SH-SY5Y (cell line): ENCODE measurements around the gene HDAC8.

Source experiments
- GATA2 ChIP-seq: IDR thresholded peaks from 2 replicates; pipeline ENCODE4 v1.6.1; 2011; ENCODE audit warnings: mild to moderate bottlenecking, low read depth, low read length
- GATA3 ChIP-seq: IDR thresholded peaks from 2 replicates; pipeline ENCODE4 v1.6.1; 2011; ENCODE audit warnings: low read depth, mild to moderate bottlenecking, low read length, moderate library complexity

The HDAC8 gene

DNA sequence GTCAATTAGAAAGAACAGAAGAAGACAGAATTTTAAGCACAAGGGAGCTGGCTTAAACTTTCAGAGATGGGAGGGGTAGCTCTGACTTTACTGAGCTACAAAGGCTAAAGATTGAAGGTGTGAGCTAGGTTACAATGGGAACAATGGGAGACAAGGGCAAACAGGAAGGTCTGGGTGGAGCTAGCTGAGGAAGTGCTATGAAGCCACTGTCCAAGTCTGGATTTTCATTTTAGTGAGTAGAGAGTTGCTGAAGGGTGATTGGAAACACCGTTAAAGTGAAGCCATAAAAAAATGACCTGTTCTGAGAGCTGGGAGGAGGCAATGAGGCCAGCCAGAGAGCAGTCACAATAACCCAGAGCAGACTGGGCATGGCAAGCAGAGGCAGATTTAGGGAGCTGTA, 162.7 kb downstream of the HDAC8 start:
- TF ChIP-seq GATA2 (no peak), GATA3 (no peak)

DNA sequence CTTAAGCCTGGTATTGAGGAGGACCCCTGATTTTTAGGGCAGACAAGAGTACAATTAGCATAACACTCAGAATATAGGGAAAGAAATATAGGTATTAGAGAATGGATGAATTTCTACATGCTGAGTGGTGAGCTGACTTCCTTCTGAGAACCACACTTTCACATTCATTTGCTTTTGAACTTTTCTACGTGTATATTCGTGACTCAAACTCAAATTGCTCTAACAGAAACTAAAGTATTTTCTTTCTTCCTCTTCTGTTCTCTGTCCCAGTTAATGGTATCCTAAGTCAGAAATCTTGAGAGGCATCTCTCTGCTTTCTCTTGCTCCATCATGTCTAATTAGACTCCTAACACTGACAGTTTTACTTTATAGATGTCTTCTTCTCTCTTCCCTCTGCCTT, 163.8 kb downstream of the HDAC8 start:
- TF ChIP-seq GATA2 (no peak), GATA3 (no peak)

DNA sequence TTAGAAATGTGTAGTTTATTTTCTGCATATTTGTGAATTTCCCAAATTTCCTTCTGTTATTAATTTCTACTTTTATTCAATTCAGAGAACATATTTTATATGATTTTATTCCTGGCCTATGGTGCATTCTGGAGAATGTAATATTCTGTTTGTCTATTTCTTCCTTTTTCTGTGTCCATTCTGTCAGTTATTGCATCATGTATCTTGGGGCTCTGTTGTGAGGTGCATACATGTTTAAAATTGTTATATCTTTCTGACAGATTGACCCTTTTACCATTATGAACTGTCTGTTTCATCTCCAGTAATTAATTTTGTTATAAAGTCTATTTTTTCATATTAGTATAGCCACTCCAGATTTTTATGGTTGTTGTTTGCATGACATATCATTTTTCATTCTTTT, 170.0 kb downstream of the HDAC8 start:
- TF ChIP-seq GATA3 = no peak
- TF ChIP-seq GATA2 = no peak

DNA sequence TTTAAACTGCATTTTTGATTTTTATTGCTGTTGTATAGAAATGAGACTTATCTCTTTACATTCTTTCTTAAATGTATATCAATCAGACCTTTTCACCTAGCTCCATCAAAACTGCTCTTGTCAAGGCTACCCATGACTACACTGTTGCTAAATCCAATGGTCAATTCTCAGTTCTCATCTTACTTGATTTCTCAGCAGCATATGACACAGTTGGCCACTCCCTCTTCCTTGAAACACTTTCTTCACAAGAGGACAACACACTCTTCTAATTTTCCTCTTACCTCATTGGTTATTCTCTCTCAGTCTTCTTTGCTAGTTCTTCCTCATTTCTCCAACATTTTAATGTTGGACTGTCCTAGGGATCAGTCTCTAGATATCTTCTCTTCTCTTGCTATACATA, 172.8 kb downstream of the HDAC8 start:
- TF ChIP-seq GATA3 = no peak
- no peak for TF ChIP-seq GATA2

DNA sequence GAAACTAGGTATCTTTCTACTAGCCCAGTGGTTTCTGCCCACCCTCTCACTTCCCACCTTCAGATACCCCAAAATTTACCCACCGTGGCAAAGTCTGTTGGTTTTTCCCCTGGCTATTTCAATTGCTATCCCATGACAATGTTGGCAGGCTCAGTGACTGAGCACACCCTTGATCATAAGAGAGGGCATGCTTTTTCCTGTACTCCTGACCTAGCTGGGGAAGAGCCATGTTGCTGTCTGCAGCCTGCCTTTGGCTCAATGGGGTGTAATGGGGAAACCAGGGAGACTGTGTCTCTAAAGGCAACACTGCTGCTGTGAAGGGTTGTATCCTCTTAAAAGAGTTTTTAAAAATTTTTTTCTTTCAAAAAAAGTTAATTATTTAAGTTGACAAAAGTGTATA, 176.5 kb downstream of the HDAC8 start:
- TF ChIP-seq GATA3 (no peak), GATA2 (no peak)

DNA sequence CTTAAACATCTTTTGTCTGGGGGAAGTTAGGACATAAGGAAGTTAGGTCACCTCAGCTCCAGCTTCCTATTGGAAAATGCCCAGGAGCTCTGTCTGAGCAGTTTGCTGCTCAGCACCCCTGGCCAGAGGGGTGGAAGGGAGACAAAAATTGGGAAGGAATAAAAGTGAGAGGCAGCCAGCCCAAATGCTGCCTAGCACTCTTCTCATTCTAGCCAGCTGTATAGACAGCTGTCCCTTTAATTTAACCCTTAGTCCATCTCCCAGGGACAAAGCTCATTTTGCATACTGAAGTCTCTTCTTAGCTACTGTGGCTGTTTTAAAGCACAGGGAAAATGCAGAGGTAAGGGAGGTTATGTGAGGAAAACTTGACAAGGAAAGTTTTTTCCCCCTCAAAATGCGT, 177.4 kb downstream of the HDAC8 start:
- no peak for TF ChIP-seq GATA3
- TF ChIP-seq GATA2 = no peak

DNA sequence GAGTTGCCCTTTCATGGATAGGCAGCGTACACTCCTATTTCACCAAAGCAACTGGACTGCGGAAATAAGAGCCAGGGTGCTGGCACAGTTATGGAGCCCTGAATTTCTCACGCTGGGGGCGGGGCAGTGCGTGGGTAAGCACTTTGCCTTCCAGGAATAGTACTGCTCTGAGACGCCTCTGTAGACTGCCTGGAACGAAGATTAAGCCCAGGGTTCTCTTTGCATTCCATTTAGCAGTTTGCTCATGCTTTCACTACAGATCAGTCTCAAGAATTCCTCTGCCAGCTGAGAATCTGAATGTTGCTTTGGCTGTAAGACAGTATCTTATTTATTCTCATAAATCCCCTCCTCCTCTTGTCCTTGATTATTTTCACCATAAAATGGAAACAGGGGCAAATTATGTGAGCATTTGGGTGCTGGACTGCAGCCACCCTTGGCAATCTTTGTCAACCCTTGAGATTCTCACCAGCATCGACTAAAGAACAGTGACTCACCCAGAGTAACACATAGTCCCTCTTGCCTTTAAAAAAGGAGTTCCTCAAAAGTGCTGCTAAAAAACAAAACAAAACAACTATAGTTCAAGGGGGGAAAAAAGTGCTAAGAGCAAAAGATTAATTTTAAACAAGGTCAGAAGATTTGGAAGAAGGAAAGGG, 178.0 kb downstream of the HDAC8 start:
- TF ChIP-seq GATA3 = no peak
- TF ChIP-seq GATA2 = no peak

DNA sequence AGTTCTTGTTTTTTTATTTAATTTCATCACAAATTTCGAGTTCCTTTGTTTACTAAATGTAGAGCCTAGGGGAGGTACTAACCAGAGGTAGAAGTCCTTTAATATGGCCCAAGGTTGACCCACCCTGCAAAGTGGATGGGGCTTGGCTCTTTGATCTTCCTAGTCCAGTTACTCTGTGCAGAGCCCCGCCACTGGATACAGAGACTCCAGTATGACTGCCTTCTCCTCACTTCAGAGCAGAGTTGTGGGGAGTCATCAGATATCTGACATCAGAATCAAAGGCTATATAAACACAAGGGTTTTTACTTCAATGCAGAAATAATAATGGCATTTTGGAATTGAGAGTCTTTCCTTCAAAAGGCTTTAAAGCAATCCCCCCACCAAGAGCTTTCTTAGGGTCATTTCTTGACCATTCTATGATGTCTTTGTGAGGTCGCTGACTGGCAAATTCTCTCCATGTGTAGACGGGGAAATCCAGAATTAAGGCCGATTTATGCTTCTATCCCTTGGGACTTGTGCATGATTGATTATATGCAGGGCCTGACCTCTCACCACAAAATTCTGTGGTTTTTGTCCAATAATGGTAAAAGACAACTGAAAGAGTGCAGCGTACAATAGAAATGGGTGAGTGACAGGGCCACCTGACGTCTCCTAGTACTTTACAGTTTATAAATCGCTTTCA, 178.7 kb downstream of the HDAC8 start:
- TF ChIP-seq GATA3 (no peak), GATA2 (no peak)

DNA sequence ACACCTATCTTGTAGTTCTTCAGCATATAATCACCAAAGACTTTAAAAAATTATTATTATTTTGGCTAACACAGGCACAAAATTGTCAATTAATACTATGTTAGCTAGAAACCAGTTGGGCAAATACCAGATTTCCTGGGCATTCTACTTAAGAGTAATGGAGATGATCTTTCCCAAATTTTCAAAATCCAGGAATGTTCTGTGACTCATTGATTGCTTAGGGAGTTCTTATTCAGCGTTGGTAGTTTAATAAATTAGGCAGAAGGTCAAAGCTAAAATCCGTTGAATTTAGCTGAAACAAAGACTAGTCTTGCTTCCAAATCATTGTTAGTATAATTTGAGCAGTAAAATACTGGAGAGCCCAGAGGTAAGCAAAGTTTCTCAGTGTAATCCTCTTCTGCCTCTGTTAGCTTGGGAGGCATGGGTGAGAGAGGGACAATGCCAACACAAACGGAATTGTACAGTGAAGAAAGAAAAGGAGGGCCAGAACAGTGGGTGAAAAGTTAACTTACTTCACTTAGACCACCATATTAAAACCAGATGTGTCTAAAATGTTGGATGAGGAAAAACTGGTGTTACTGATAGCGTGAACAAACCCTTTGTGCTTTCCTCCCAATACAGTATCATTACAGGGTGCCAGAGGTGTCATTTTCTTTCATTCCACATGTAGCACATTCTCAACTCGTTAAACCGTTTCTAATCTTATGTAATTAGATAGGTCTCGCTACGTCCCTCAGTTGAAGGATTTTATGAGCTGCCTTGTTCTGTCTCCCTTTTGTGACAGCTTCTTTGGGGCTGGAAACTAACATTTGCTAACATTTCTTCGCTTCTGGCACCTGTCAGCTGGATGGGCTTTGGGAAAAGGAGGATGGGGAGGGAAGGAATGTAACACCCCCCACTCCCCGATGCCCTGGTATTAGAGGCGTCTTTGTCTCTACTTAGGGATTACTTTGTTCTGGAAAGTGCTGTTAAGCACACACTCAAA, 179.5 kb downstream of the HDAC8 start:
- no peak for TF ChIP-seq GATA2
- no peak for TF ChIP-seq GATA3

DNA sequence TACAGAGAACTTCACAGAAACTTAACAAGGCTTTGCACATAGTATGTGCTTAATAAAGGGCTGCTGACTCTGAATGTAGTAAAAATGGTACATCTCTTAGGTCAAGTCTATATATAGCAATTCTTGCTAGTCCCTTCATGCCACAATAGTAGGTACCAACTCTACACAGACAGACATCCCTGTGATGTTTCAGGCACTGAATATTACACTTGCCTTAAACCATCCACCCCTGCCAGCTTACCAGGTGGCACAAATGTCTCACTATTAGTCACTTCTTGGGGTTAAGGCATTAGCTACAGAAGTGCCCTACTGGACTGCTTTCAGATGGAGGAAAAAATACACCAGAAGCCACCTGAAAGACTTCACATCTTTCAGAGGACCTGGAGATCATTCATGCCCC, 180.6 kb downstream of the HDAC8 start:
- TF ChIP-seq GATA2 (no peak), GATA3 (no peak)

DNA sequence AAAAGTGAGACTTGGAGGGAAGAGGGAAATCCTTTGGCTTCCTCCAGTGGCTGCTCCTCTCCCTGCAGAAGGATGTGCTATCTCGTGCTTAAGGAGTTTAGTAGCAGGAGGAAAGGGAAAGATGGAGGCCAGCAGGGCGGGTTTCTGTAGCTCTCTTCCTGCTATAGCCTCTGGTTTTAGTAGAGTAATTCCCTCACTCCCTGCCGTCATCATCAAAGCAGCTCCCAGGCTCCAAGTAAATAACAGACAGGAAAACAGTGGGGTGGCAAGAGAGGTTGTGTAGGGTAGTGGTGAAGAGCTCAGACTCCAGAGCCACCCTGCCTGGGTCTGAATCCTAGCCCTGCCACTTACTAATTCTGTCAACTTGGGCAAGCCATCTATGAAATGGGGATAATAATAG, 185.4 kb downstream of the HDAC8 start:
- no peak for TF ChIP-seq GATA3
- TF ChIP-seq GATA2 = no peak

DNA sequence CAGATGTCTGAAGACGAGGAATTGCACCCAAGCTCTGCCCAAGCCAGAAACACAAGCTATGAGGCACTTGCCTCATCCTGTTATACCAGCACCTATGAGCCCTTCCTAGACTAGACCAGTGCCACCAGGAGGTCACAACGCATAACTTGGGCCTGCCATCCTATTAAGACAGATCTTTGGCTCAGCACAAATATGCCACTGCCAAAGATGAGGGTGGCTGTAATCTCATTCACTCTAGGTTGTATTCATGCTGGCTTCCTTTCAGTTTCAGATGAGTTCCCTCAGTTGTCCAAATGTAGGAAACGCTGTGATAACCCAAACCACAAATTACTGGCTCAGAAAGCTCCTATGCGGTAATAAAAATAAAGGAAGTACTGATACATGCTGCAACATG, 190.4 kb downstream of the HDAC8 start:
- TF ChIP-seq GATA2 = no peak
- TF ChIP-seq GATA3 = no peak

DNA sequence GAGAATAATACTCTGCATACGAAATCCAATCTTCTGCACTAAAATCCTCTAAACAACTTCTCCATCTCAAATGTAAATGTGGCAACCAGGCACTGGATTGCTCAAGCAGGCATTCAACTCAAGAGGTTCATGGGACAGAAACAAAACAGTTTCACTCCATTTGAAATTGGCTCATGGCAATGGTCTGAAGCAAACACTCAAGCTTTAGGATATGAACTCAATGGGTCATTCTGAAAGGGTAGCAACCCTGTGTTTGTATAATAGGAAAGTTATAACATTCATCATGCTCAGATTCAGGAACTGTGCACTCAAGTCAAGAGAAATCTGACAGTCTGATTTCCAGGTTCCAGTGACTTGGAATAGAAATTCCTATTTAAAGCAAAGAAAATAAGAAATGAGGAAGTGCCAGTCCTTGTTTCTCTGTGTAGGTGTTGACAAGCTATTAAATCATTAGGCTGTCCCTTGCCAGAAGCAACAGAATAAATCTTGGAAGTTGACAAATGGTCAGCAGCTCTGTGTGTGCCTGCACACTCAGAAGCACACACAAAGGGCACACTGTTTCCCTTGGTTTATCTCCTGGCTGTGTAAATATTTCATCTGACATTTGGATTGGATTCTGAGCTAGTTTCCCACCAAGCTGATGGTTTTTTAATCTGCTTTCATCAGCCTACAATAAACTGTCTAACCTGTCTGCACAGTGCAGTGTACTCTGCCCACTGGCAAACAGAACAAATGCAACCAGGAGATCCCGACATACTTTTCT, 191.0 kb downstream of the HDAC8 start:
- TF ChIP-seq GATA3 (no peak), GATA2 (no peak)

DNA sequence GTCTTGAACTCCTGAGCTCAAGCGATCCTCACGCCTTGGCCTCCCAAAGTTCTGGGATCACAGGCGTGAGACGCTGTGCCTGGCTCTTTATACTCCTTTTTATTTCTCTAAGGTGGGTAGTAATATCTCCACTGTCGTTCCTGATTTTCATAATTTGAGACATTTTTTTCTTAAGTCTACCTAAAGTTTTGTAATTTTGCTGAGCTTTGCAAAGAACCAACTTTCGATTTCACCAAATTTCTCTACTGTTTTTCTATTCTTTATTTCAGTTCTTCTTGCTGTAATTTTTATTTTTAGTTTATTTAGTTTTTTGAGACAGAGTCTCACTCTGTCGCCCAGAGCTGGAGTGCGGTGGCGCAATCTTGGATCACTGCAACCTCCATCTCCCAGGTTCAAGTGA, 196.5 kb downstream of the HDAC8 start:
- no peak for TF ChIP-seq GATA3
- no peak for TF ChIP-seq GATA2
